ENCODE results near the gene COL5A1.

COL5A1 gene

GRCh38 chr9:134717056-134717455, 75.5 kb downstream of the COL5A1 start:
- no peak for ATAC-seq
- no peak for TF ChIP-seq GLIS3 (CRISPR knock-in tag; IDR thresholded peaks at IDR 0.05)
- TF ChIP-seq POU6F1 (CRISPR knock-in tag; IDR thresholded peaks at IDR 0.05; ENCODE audit: borderline replicate concordance, low read depth), result no peak
- no peak for TF ChIP-seq TCF4 (CRISPR knock-in tag; IDR thresholded peaks at IDR 0.05; ENCODE audit: borderline replicate concordance)
- TF ChIP-seq ESRRG (CRISPR knock-in tag; IDR thresholded peaks at IDR 0.05), result no peak
- no peak for TF ChIP-seq CREB5 (CRISPR knock-in tag; IDR thresholded peaks at IDR 0.05; ENCODE audit: low read depth)
- TF ChIP-seq CSDC2 (CRISPR knock-in tag; IDR thresholded peaks at IDR 0.05), result no peak
- TF ChIP-seq BACH2 (CRISPR knock-in tag; IDR thresholded peaks at IDR 0.05; ENCODE audit: borderline replicate concordance), result no peak
- TF ChIP-seq ZNF70 (CRISPR knock-in tag; IDR thresholded peaks at IDR 0.05), result no peak
- TF ChIP-seq CSRNP3 (CRISPR knock-in tag; IDR thresholded peaks at IDR 0.05), result no peak
- no peak for TF ChIP-seq ISL1 (CRISPR knock-in tag; IDR thresholded peaks at IDR 0.05)
- no peak for TF ChIP-seq ZNF8 (CRISPR knock-in tag; IDR thresholded peaks at IDR 0.05)
- no peak for TF ChIP-seq ZFP30 (CRISPR knock-in tag; IDR thresholded peaks at IDR 0.05)
- no peak for TF ChIP-seq OSR1 (CRISPR knock-in tag; IDR thresholded peaks at IDR 0.05)
- no peak for TF ChIP-seq PPARA (CRISPR knock-in tag; IDR thresholded peaks at IDR 0.05; ENCODE audit: borderline replicate concordance)
- no peak for TF ChIP-seq ZFP3 (CRISPR knock-in tag; IDR thresholded peaks at IDR 0.05)
- no peak for TF ChIP-seq ZNF565 (CRISPR knock-in tag; conservative IDR thresholded peaks at IDR 0.05; ENCODE audit: low read depth)
- no peak for TF ChIP-seq TSHZ2 (CRISPR knock-in tag; IDR thresholded peaks at IDR 0.05)
- TF ChIP-seq RARB (CRISPR knock-in tag; IDR thresholded peaks at IDR 0.05), result no peak
- TF ChIP-seq ARNTL (CRISPR knock-in tag; IDR thresholded peaks at IDR 0.05; ENCODE audit: borderline replicate concordance, low read depth), result no peak
- TF ChIP-seq PATZ1 (CRISPR knock-in tag; IDR thresholded peaks at IDR 0.05; ENCODE audit: borderline replicate concordance), result no peak

GRCh38 chr9:134717924-134718645, 76.5 kb downstream of the COL5A1 start:
- TF ChIP-seq TCF4 (CRISPR knock-in tag; IDR thresholded peaks at IDR 0.05; ENCODE audit: borderline replicate concordance) (no peak), CSRNP3 (CRISPR knock-in tag; IDR thresholded peaks at IDR 0.05) (no peak), SNAI2 (CRISPR knock-in tag; IDR thresholded peaks at IDR 0.05) (no peak), BACH2 (CRISPR knock-in tag; IDR thresholded peaks at IDR 0.05; ENCODE audit: borderline replicate concordance) (no peak), OSR1 (CRISPR knock-in tag; IDR thresholded peaks at IDR 0.05) (no peak), GLIS3 (CRISPR knock-in tag; IDR thresholded peaks at IDR 0.05) (no peak), ZNF70 (CRISPR knock-in tag; IDR thresholded peaks at IDR 0.05) (no peak), ESRRG (CRISPR knock-in tag; IDR thresholded peaks at IDR 0.05) (no peak)
- ATAC-seq, result no peak

Data from SK-N-SH treated with all-trans-retinoic acid at 6 μM for 48 hours (cell line).